OCI-LY3 (cell line): ENCODE measurements around the gene CTRB2.

Experiments
- H2AFZ ChIP-seq: fragments of 200-600, 300-600 bp; shearing (Covaris generic); 2 replicates; pipeline ENCODE4 v1.6.0; 2014; ENCODE audit warnings: antibody characterized with exemption, low read depth, low read length
- H3K27ac ChIP-seq: fragments of 200-600, 300-600 bp; sonication (generic); 2 replicates; pipeline ENCODE4 v1.5.1; 2014; ENCODE audit warnings: mild to moderate bottlenecking, low read length, moderate library complexity, mixed read lengths
- H3K27me3 ChIP-seq: fragments of 200-600, 300-600 bp; sonication (generic); 2 replicates; pipeline ENCODE4 v1.6.1; 2014; ENCODE audit warnings: low read depth, low read length, mixed read lengths
- H3K36me3 ChIP-seq: fragments of 200-600, 300-600 bp; sonication (generic); replicated peaks from 2 replicates; pipeline ENCODE3; 2014; ENCODE audit warnings: low read depth, low read length, mixed read lengths
- H3K4me1 ChIP-seq: fragments of 300-600, 200-600 bp; sonication (generic); 2 replicates; pipeline ENCODE4 v1.6.1; 2014; ENCODE audit warnings: low read length, mixed read lengths
- H3K4me2 ChIP-seq: fragments of 200-600, 300-600 bp; sonication (generic); 2 replicates; pipeline ENCODE4 v1.6.1; 2014; ENCODE audit warnings: low read length, mixed read lengths
- H3K4me3 ChIP-seq: fragments of 300-600, 200-600 bp; sonication (generic); 2 replicates; pipeline ENCODE4 v1.5.1; 2014; ENCODE audit warnings: antibody characterized with exemption, mild to moderate bottlenecking, low read length, moderate library complexity
- H3K79me2 ChIP-seq: fragments of 300-600, 200-600 bp; shearing (Covaris generic); 2 replicates; pipeline ENCODE4 v1.6.1; 2014; ENCODE audit warnings: mild to moderate bottlenecking, low read length, mixed read lengths
- H3K9ac ChIP-seq: fragments of 300-600, 200-600 bp; shearing (Covaris generic); 2 replicates; pipeline ENCODE4 v1.6.0; 2014; ENCODE audit warnings: mild to moderate bottlenecking, low read length, moderate library complexity
- H3K9me3 ChIP-seq: fragments of 200-600, 300-600 bp; shearing (Covaris generic); 2 replicates; pipeline ENCODE4 v1.6.1; 2014; ENCODE audit warnings: low read length, mixed read lengths; ENCODE audit not compliant: insufficient read depth
- H4K20me1 ChIP-seq: fragments of 200-600, 300-600 bp; sonication (generic); 2 replicates; pipeline ENCODE4 v1.6.1; 2016; ENCODE audit warnings: low read length, mixed read lengths; ENCODE audit not compliant: insufficient read depth
- CTCF ChIP-seq: fragments of 200-600, 300-600 bp; sonication (generic); IDR thresholded peaks from 2 replicates; pipeline ENCODE4 v1.5.1; 2014; ENCODE audit warnings: antibody characterized with exemption, low read length, low read depth
- EZH2phosphoT487 ChIP-seq: fragments of 200-600 bp; shearing (Covaris generic); IDR thresholded peaks from 2 replicates; pipeline ENCODE4 v1.6.1; 2018; ENCODE audit warnings: antibody characterized with exemption, mixed run types, low read depth

Gene CTRB2

GRCh38 chr16:75175074-75175473 lies 31.9 kb downstream of the CTRB2 start:
- Histone ChIP-seq H3K9ac (no peak overlapping the region), H3K4me3 (no peak overlapping the region), H4K20me1 (no peaks in the 10 kb centered on the region), H3K36me3 (peaks cover 65% of the 10 kb centered on the region), H3K9me3 (peaks cover 65% of the 10 kb centered on the region), H2AFZ (no peak overlapping the region), H3K27ac (no peak overlapping the region), H3K4me2 (no peak overlapping the region), H3K27me3 (peaks cover under 1% of the 10 kb centered on the region; the same call in 1 of the 2 replicates), H3K79me2 (no peaks in the 10 kb centered on the region), H3K4me1 (peaks cover 9% of the 10 kb centered on the region)
- TF ChIP-seq CTCF (no peak), EZH2phosphoT487 (no peak)

DNA sequence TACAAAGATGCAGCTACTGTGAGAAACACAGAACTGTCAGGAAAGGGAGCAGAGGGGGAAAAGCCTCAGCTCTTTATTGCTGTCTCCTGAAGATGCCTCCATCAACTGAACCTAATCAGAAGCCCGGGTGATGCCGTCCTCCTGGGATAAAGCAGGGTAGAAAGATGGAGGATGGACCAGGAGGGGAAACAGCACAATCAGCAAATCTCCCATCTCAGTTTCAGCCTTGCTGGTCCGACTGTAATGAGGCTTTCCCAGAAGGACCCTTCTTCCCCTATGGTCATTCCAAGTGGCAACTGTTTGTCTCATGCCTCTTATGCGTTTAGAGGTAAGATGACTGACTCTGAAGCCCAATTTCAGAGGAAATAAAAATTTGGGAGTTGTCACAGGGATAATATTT lies 34.4 kb downstream of the CTRB2 start:
- Histone ChIP-seq H3K4me3 (no peak overlapping the region), H3K4me2 (no peak overlapping the region), H3K9me3 (peaks cover 81% of the 10 kb centered on the region)

GRCh38 chr16:75169899-75170405 lies 37.0 kb downstream of the CTRB2 start:
- Histone ChIP-seq H3K4me2 (no peak overlapping the region), H3K36me3 (peaks cover 96% of the 10 kb centered on the region), H2AFZ (no peak overlapping the region)

More for the DNA sequence above, 34.4 kb downstream of the CTRB2 start:
- Histone ChIP-seq H2AFZ (no peak overlapping the region), H3K4me1 (no peaks in the 10 kb centered on the region), H3K79me2 (no peaks in the 10 kb centered on the region), H3K27me3 (no peaks in the 10 kb centered on the region), H3K9ac (no peak overlapping the region), H3K27ac (no peak overlapping the region), H3K36me3 (peaks cover 83% of the 10 kb centered on the region), H4K20me1 (no peaks in the 10 kb centered on the region)
- TF ChIP-seq CTCF (no peak), EZH2phosphoT487 (no peak)

GRCh38 chr16:75160386-75160785 lies 46.6 kb downstream of the CTRB2 start:
- Histone ChIP-seq H3K4me3 (no peak overlapping the region), H3K4me2 (no peak overlapping the region), H2AFZ (no peak overlapping the region), H4K20me1 (no peaks in the 10 kb centered on the region), H3K9me3 (peaks cover 17% of the 10 kb centered on the region; the same call in 1 of the 2 replicates), H3K27ac (no peak overlapping the region), H3K9ac (no peak overlapping the region), H3K79me2 (peaks cover 14% of the 10 kb centered on the region; the same call in 1 of the 2 replicates), H3K36me3 (peaks cover 75% of the 10 kb centered on the region), H3K27me3 (no peaks in the 10 kb centered on the region), H3K4me1 (no peaks in the 10 kb centered on the region)
- TF ChIP-seq CTCF (no peak), EZH2phosphoT487 (no peak)

More at GRCh38 chr16:75169899-75170405, 37.0 kb downstream of the CTRB2 start:
- Histone ChIP-seq H3K27ac (no peak overlapping the region), H3K9me3 (peaks cover 77% of the 10 kb centered on the region), H3K4me3 (no peak overlapping the region), H3K4me1 (no peaks in the 10 kb centered on the region), H3K27me3 (no peaks in the 10 kb centered on the region), H3K79me2 (peaks cover 3% of the 10 kb centered on the region; the same call in 1 of the 2 replicates), H3K9ac (no peak overlapping the region), H4K20me1 (no peaks in the 10 kb centered on the region)
- TF ChIP-seq EZH2phosphoT487 (no peak), CTCF (no peak)
